ENCODE data around the gene KIF9.

GRCh38 chr3:47223755-47224154 lies 58.8 kb downstream of the KIF9 start:
- TF ChIP-seq CTCF (IDR thresholded peaks at IDR 0.05) (no peak), POLR2AphosphoS5 (IDR thresholded peaks at IDR 0.05; ENCODE audit: insufficient read depth in 1 of 2, low read depth in 1 of 2) (no peak)

Measured in vagina (tissue), 2 donors.